Measurements from ENCODE around the gene ETFA.
A peak's percentile ranks its signal among the peaks of the same experiment; 100 is the strongest.

GRCh38 chr15:76285241-76285825, 25.9 kb downstream of the ETFA start:
- TF ChIP-seq POLR2A (IDR thresholded peaks at IDR 0.05) (no peak), CTCF (IDR thresholded peaks at IDR 0.05 in 8 of 11, conservative IDR thresholded peaks at IDR 0.05 in 3 of 11) (peak in 4 of 11 experiments; percentile 12 to 38 (median 22))
